Measurements from ENCODE around the gene TMTC1.

TMTC1 gene

GRCh38 chr12:29711381-29711780 lies 72.4 kb downstream of the TMTC1 start:
- no peak for TF ChIP-seq CTCF (IDR thresholded peaks at IDR 0.05; ENCODE audit: borderline replicate concordance, control extremely low read depth, extremely low read depth, insufficient read depth, missing control alignments)
- in situ Hi-C loops (cut with MboI; ENCODE audit: low sequenced_read_pairs, unreplicated experiment): no loop called here
- no peak for DNase-seq (ENCODE audit: low spot score)

- in situ Hi-C loops (cut with MboI; ENCODE audit: low sequenced_read_pairs, unreplicated experiment): no loop called here
- DNase-seq (ENCODE audit: low spot score): no peak
- TF ChIP-seq CTCF (IDR thresholded peaks at IDR 0.05; ENCODE audit: borderline replicate concordance, control extremely low read depth, extremely low read depth, insufficient read depth, missing control alignments): no peak
These were observed 73.6 kb downstream of the TMTC1 start for GRCh38 chr12:29710104-29710503.

- no peak for DNase-seq (ENCODE audit: low spot score)
- in situ Hi-C loops (cut with MboI; ENCODE audit: low sequenced_read_pairs, unreplicated experiment): no loop called here
- TF ChIP-seq CTCF (IDR thresholded peaks at IDR 0.05; ENCODE audit: borderline replicate concordance, control extremely low read depth, extremely low read depth, insufficient read depth, missing control alignments): no peak
These were observed 74.2 kb downstream of the TMTC1 start for GRCh38 chr12:29709496-29710040.

- TF ChIP-seq CTCF (IDR thresholded peaks at IDR 0.05; ENCODE audit: borderline replicate concordance, control extremely low read depth, extremely low read depth, insufficient read depth, missing control alignments): no peak
- no peak for DNase-seq (ENCODE audit: low spot score)
- in situ Hi-C loops (cut with MboI; ENCODE audit: low sequenced_read_pairs, unreplicated experiment): no loop called here
These were observed 74.7 kb downstream of the TMTC1 start for GRCh38 chr12:29709054-29709453.

GRCh38 chr12:29707846-29708245 lies 75.9 kb downstream of the TMTC1 start:
- no peak for DNase-seq (ENCODE audit: low spot score)
- no peak for TF ChIP-seq CTCF (IDR thresholded peaks at IDR 0.05; ENCODE audit: borderline replicate concordance, control extremely low read depth, extremely low read depth, insufficient read depth, missing control alignments)
- in situ Hi-C loops (cut with MboI; ENCODE audit: low sequenced_read_pairs, unreplicated experiment): no loop called here

- in situ Hi-C loops (cut with MboI; ENCODE audit: low sequenced_read_pairs, unreplicated experiment): no loop called here
- no peak for TF ChIP-seq CTCF (IDR thresholded peaks at IDR 0.05; ENCODE audit: borderline replicate concordance, control extremely low read depth, extremely low read depth, insufficient read depth, missing control alignments)
- no peak for DNase-seq (ENCODE audit: low spot score)
These were observed 77.4 kb downstream of the TMTC1 start for GRCh38 chr12:29706311-29706710.

GRCh38 chr12:29703528-29703927 lies 80.2 kb downstream of the TMTC1 start:
- DNase-seq (ENCODE audit: low spot score): no peak
- no peak for TF ChIP-seq CTCF (IDR thresholded peaks at IDR 0.05; ENCODE audit: borderline replicate concordance, control extremely low read depth, extremely low read depth, insufficient read depth, missing control alignments)
- in situ Hi-C loops (cut with MboI; ENCODE audit: low sequenced_read_pairs, unreplicated experiment): no loop called here
